ENCODE data around the gene MAML1.
"Not testable (repeated sequence)": the region's sequence is repeated elsewhere in the genome, so short reads cannot be mapped to it uniquely, and the experiment has no call there.

MAML1 gene, protein sequence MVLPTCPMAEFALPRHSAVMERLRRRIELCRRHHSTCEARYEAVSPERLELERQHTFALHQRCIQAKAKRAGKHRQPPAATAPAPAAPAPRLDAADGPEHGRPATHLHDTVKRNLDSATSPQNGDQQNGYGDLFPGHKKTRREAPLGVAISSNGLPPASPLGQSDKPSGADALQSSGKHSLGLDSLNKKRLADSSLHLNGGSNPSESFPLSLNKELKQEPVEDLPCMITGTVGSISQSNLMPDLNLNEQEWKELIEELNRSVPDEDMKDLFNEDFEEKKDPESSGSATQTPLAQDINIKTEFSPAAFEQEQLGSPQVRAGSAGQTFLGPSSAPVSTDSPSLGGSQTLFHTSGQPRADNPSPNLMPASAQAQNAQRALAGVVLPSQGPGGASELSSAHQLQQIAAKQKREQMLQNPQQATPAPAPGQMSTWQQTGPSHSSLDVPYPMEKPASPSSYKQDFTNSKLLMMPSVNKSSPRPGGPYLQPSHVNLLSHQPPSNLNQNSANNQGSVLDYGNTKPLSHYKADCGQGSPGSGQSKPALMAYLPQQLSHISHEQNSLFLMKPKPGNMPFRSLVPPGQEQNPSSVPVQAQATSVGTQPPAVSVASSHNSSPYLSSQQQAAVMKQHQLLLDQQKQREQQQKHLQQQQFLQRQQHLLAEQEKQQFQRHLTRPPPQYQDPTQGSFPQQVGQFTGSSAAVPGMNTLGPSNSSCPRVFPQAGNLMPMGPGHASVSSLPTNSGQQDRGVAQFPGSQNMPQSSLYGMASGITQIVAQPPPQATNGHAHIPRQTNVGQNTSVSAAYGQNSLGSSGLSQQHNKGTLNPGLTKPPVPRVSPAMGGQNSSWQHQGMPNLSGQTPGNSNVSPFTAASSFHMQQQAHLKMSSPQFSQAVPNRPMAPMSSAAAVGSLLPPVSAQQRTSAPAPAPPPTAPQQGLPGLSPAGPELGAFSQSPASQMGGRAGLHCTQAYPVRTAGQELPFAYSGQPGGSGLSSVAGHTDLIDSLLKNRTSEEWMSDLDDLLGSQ

DNA sequence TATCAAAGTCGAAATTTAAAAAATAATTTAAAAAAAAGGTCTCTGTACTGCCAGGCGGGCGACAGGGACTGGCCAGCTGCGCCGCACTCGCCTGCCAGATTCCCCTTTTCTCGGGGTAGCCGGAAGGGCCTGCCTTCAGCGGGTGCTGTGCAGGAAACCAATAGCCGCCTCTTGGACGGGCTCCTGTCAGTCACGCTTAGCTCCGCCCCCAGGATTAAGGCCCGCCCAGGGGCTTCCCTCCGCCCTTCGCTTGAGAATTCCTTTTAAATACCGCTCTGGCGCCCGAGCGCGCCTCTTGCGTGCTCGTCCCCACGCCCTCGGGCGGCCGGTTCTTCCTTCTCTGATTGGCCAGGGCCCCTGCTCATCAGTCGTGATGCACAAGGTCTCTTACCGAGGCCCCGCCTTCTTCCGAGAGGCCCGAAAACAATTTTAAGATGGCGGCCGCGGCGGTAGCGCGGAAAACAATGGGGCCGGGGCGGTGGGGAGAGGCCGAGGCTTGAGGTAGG is at the start of gene MAML1:
TSS of gene MAML1 (plus strand) at position 411 of the 506 bp plus-strand sequence. CDS start 291 bp downstream, outside the sequence.
- H3K4me3 ChIP-seq (ENCODE audit: control insufficient read depth, low read depth, low read length) = peak within 1 kb of the TSS; percentile 71
- TF ChIP-seq, protein P1, sequence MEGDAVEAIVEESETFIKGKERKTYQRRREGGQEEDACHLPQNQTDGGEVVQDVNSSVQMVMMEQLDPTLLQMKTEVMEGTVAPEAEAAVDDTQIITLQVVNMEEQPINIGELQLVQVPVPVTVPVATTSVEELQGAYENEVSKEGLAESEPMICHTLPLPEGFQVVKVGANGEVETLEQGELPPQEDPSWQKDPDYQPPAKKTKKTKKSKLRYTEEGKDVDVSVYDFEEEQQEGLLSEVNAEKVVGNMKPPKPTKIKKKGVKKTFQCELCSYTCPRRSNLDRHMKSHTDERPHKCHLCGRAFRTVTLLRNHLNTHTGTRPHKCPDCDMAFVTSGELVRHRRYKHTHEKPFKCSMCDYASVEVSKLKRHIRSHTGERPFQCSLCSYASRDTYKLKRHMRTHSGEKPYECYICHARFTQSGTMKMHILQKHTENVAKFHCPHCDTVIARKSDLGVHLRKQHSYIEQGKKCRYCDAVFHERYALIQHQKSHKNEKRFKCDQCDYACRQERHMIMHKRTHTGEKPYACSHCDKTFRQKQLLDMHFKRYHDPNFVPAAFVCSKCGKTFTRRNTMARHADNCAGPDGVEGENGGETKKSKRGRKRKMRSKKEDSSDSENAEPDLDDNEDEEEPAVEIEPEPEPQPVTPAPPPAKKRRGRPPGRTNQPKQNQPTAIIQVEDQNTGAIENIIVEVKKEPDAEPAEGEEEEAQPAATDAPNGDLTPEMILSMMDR (IDR thresholded peaks at IDR 0.05; ENCODE audit: control insufficient read depth, insufficient read depth, low read depth, low read length, missing control alignments) = no peak
- peak; percentile 99 for DNase-seq (ENCODE audit: low read depth)

DNA sequence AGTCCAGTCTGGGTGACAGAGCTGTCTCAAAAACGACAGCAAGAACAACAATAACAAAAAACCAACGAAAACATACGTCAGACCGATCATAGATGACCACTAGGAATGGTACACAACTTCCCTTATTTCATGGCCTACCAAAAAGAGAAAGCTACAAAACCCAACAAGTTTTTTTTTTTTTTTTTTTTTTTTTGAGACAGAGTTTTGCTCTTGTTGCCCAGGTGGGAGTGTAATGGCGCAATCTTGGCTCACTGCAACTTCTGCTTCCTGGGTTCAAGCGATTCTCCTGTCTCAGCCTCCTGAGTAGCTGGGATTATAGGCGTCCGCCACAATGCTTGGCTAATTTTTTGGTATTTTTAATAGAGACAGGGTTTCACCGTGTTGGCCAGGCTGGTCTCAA is 43.4 kb upstream of the MAML1 start:
- H3K4me3 ChIP-seq (ENCODE audit: control insufficient read depth, low read depth, low read length); DNase-seq (ENCODE audit: low read depth): not testable (repeated sequence)

DNA sequence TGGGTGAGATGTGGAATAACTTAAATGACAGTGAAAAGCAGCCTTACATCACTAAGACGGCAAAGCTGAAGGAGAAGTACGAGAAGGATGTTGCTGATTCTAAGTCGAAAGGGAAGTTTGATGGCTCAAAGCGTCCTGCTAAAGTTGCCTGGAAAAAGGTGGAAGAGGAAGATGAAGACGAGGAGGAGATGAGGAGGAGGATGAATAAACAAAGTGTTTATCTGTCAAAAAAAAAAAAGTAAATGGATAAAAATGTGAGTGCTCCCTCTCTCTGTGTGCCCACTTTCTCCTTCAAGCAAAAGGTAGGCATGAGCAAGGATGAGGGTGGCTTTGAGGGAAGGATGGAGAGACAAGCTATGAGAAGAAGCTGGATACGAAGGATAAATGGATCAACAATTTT is 38.1 kb upstream of the MAML1 start:
- DNase-seq (ENCODE audit: low read depth) = no peak
- H3K4me3 ChIP-seq (ENCODE audit: control insufficient read depth, low read depth, low read length) = no peak overlapping the region
- TF ChIP-seq, protein P1 (IDR thresholded peaks at IDR 0.05; ENCODE audit: control insufficient read depth, insufficient read depth, low read depth, low read length, missing control alignments) = no peak

DNA sequence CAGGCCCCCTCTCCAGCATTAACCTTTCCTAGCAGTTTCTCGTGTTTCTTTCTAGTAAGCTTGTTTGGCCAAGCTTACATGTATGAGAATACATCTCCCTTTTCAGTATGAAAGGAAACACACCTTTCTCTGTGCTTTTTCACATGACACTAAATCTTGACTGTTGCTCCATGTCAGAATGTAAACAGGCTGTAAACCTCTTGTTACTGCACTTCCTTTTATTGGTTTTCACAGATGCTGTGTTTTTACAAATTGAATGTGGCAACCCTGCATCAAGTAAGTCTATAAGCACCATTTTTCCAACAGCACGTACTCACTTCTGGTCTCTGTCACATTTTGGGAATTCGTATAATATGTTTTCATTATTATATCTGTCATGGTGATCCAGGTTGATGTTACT is 36.0 kb upstream of the MAML1 start:
- TF ChIP-seq, protein P1 (IDR thresholded peaks at IDR 0.05; ENCODE audit: control insufficient read depth, insufficient read depth, low read depth, low read length, missing control alignments) = no peak

GRCh38 chr5:179697108-179697507 is 35.5 kb upstream of the MAML1 start:
- TF ChIP-seq, protein P1 (IDR thresholded peaks at IDR 0.05; ENCODE audit: control insufficient read depth, insufficient read depth, low read depth, low read length, missing control alignments) = no peak
- H3K4me3 ChIP-seq (ENCODE audit: control insufficient read depth, low read depth, low read length) = no peak overlapping the region
- DNase-seq (ENCODE audit: low read depth) = no peak

More for the DNA sequence above, 36.0 kb upstream of the MAML1 start:
- no peak for DNase-seq (ENCODE audit: low read depth)
- no peak overlapping the region for H3K4me3 ChIP-seq (ENCODE audit: control insufficient read depth, low read depth, low read length)

DNA sequence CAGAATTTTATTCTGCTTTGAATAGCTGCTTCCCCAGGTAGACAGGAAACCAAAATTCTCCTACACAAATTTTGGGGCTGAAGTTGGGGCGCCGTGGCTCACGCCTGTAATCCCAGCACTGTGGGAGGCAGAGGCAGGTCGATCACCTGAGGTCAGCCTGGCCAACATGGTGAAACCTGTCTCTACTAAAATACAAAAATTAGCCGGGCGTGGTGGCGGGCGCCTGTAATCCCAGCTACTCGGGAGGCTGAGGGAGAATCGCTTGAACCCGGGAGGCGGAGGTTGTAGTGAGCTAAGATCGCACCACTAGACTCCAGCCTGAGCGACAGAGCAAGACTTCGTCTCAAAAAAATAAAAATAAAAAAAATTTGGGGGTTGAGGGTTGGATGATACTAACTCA is 35.1 kb upstream of the MAML1 start:
- H3K4me3 ChIP-seq (ENCODE audit: control insufficient read depth, low read depth, low read length) = peak overlapping the region; percentile 53
- DNase-seq (ENCODE audit: low read depth) = not testable (repeated sequence)

DNA sequence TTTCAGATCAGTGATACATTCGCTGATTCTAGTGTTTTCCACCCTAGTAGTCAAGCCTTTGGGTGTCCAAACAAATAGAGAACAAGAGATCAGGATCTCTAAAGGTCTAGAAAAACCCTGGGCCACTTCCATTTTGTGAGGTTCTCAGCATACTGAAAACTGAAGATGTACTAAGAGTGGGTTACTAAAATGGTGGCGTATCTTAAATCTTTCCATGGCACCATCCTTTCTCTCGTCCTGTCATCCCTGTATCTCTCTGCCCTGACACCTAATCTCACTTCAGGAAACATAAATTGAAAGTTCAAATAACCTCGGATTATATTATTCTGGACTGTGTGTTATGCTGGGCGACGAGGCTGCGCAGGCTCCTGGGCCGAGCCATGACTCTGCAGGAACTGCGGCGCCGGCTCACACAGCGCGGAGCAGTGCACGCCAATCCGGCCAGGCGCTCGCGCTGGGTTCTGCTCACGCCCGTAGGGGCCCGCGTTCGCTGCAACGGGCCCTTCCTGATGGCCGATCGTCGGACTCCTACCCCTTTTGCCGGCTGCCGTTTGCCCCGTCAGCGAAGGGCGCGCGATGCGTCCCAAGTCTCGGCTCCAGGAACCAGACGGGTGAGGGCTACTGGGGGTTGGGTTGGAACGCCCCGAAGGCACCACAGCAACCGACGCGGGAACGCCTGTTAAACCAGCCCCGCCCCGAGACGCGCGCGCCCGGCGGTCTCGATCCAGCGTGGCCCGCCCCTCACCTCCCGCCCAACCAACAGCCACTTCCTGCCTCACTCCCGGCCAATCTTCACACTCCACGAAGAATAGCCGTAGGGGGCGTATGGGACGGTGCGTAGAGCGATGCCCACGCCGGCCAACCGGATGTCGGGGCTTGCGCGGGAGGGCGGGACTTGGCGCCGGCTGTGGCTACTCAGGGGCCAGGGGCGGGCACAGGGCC is 34.4 kb upstream of the MAML1 start:
- H3K4me3 ChIP-seq (ENCODE audit: control insufficient read depth, low read depth, low read length) = peak overlapping the region; percentile 71
- TF ChIP-seq, protein P1 (IDR thresholded peaks at IDR 0.05; ENCODE audit: control insufficient read depth, insufficient read depth, low read depth, low read length, missing control alignments) = no peak
- DNase-seq (ENCODE audit: low read depth) = peak; percentile 96
